ENCODE data around the gene KCNIP4.

The KCNIP4 gene

DNA sequence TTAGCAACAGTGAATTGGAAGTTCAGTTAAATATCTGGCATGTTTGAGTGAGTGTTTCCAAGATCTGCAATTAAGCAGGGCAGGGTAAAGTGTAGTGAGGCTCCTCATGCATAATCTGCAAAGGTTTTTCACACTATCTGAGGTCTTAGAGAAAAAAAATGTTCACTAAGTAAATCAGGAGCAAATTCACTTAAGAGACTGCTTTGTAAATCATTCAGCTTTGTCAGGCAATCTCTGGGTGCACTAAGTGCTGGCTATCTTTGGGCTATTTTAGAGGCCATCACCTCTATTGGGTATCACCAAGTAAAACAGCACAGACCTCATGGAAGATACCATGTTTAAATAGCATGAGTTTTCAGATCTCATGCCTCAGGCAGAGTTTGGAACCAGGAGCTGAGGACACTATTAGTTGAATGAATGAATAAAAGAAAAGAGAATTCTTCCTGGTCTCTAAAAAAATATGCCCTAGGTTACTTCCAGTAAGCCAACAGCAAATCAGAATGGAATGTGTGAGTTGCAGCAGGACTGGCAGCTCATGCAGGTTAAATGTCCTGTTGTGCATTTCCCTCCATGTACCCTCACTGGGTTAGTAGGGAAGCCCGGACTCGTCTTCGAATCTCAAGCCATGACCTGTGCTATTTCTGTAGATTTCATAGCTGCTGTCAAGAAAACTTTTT lies 195.3 kb downstream of the KCNIP4 start:
- DNase-seq: no peak

DNA sequence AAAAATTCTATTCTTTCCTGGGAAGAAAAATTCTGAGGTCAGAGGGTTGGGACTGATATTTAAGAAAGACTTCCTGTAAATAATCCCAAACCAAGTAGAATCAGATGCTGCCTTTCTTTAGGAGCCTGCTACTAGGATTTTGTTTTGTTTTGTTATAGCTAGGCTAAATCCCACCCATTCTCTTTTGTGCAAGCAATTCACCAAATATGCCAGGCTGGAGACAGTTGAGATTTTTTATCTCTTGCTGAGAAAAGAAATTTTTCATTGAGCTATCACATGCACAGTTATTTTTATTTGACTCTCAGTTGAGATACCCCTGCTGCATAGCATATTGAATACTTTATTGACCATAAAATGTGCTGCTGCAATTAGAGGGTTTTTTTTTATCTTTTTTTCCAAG lies 196.0 kb downstream of the KCNIP4 start:
- no peak for DNase-seq

DNA sequence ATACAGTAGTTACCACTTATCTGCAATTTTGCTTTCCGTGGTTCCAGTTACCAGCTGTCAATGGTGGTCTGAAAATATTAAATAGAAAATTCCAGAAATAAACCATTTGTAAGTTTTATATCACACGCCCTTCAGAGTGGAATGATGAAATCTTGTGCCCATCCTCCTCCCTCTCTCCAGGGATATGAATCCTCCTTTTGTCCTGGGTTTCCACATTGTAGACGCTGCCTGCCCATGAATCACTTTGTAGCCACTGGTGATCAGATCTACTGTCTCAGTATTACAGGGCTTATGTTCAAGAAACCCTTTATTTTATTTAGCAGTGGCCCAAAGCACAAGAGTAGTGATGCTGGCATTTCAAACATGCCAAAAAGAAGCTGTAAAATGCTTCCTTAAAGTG lies 198.6 kb downstream of the KCNIP4 start:
- DNase-seq: no peak

DNA sequence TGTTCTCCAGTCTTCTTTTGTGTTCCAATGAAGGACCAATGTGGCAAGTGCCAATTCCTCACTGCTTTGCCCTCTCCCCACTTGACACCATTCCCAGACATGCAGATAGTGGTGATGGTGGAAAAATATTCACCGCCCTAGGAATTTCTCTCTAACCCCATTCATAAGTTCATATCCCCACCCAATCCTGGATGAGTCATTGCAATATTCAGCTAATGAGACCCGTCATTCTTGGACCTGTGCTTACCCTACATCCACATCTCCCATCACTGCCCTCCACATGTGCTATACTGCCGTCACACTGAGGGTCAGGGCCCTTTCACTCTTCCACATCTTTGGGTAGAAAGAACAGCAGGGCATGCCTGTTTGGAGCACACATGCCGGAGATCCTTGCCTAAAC lies 199.2 kb downstream of the KCNIP4 start:
- no peak for DNase-seq

- no peak for DNase-seq
These were observed 204.5 kb downstream of the KCNIP4 start for GRCh38 chr4:21744046-21744445.

- no peak for DNase-seq
These were observed 206.2 kb downstream of the KCNIP4 start for GRCh38 chr4:21742326-21742725.

DNA sequence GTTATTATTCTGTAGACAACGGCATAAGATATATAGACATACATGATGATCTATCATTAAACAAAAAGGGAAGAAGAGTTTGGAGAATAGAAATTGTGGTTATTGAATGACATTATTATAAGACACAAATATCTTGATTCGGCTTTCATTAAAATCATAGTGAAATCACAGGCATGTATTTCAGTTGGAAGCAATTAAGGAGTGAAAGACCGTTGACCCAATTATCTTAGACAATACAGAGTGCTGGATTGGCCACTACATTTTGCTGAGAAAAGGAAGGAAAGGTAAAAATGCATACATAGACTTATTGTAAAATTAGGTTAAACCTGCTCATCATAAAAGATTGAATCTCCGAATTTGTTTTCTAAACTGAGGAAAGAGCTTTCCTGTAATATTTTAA lies 209.8 kb downstream of the KCNIP4 start:
- no peak for DNase-seq

DNA sequence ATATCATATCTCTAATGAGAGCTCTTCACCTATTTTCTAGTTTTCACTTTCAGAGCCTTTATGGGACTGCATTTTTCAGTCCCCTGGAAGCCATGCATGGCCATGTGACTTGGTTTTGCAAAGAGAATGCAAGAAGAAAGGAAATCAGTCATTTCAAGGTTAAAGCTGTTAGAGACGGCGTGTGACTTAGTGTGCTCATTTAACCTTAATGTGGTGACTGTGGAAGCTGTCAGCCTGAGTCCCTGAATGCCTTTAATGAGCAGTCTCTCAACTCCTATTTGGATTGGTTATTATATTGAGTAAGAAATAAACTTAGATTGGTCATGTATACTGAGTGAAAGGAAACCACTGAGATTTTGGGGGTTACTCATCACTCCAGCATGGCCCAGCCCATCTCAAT lies 212.7 kb downstream of the KCNIP4 start:
- no peak for DNase-seq

GRCh38 chr4:21733894-21734630 lies 214.5 kb downstream of the KCNIP4 start:
- no peak for DNase-seq

- DNase-seq: no peak
These were observed 220.3 kb downstream of the KCNIP4 start for GRCh38 chr4:21728304-21728703.

DNA sequence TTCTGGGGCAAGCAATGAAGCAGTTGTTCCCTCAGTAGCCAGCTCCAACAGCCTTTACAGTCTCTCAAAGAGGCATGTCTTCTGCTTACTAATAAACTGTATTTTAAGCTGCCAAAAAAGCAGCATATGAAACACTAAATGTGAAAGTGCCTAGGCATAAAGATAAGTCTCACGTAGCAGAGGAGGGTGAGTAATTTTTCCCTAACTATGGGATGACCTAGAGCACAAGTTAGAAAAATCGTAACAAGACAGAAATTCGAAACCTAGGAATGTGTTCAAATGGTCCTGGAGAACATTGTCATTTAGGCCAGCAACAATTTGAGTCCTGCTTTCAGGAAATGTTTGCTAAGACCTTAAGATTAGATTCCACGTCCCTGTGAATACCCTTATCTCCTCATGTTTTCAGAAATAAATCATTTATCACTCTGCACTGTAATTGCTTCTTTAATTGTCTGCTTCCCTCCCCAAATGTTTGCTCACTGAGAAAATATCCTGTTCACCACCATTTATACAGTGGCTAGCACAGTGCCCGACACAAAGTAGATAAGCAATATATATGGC lies 222.2 kb downstream of the KCNIP4 start:
- DNase-seq: no peak

DNA sequence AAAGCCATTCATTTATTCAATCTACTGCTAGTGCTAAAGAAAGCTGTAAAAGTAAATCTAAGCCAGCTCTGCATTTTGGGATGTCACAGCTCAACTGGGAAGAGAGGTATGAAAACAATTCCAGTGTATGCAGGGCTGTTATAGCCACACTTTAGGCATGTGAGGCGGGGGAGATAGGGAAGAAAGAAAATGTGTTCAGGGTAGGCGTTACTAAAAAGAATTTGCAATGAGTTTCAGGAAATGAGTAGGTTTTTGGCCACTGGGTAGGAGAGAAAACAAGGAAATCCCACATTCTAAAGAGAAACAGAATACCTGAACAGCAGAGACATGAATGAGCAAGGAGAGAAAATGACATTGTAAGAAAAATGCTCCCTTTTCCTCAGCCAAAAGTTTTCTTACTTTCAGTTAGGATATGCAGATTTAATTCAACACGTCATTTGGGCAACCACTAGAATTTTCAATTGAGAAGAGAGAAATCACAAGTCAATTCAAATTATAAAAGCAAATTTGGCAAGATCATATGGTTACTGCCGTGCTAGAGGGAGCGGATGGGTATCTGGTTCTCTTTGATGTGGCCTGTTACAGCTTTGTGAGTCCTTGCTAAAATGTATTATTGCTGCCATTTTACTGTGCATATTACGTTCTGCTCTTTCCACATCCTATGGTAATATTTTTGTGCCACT lies 226.3 kb downstream of the KCNIP4 start:
- DNase-seq: no peak

DNA sequence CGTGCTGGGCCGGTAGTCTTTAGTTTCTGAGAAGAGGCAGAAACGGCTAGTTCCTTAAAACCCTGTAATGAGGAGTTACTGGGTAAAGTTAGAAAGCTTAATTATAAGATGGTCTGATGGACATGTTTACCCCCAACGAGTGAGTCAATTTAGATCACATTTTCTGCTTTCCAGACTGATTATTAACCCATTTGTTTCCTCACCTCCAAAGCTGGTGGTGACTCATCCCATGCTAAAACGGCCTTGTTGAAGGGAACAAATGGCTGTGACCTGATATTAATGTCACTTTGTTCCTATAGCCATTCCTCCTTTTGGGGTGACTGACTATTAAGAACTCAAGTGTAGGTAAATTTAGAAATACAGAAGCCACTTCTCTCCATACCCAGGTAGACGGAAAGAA lies 232.0 kb downstream of the KCNIP4 start:
- no peak for DNase-seq

DNA sequence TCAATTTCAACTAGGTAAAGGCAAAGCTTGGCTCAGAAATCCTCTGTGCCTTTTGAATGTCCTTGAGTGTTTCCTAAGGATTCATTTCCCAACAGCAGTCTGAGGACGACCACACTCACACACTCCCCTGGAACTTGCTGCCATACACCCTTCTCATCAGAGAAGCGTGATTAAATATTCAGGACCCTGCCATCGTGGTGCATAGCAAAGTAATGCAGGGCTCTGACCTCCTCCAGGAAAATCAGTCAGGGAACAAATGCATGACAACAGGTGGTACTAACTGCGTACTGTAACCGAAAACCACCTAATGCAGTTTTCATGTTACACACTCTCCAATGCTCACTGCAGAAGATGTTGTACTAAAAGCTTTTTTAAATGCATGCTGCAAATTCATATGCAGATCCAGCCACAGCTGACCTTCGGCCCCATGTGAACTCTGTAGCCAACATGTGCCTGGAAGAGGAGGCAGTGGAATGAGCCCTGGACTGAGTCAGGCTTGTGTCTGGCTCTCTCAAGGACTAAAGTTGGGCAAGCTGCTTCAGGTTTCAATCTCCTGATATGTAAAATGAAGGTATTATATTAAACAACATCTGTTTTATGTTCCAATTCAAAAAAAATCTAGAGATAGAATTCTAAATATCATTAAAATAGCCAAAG lies 238.3 kb downstream of the KCNIP4 start:
- no peak for DNase-seq

- no peak for DNase-seq
These were observed 238.8 kb downstream of the KCNIP4 start for GRCh38 chr4:21709761-21710160.

GRCh38 chr4:21709031-21709430 lies 239.5 kb downstream of the KCNIP4 start:
- no peak for DNase-seq

GRCh38 chr4:21699446-21699845 lies 249.1 kb downstream of the KCNIP4 start:
- no peak for DNase-seq

DNA sequence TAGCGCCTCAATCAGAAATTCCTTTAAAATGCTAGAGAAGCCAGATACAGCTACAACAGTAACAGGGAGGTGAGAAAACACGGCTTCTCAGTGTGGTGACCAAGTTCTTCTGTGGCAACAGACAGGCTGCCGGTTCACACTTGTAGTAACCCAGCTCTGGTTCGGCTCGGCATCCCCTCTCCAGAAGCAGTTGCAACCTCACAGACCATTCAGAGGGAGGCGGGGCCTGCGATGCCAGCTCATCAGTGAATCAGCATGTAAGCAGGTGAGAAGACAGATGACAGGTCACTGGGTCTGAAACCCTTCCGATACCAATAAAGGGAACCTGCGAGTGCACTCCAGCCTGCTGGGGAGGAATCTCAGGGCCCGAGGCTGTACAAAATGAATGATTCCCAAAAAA lies 251.0 kb downstream of the KCNIP4 start:
- no peak for DNase-seq

GRCh38 chr4:21695141-21695540 lies 253.4 kb downstream of the KCNIP4 start:
- no peak for DNase-seq

GRCh38 chr4:21692241-21692640 lies 256.3 kb downstream of the KCNIP4 start:
- DNase-seq: no peak

DNA sequence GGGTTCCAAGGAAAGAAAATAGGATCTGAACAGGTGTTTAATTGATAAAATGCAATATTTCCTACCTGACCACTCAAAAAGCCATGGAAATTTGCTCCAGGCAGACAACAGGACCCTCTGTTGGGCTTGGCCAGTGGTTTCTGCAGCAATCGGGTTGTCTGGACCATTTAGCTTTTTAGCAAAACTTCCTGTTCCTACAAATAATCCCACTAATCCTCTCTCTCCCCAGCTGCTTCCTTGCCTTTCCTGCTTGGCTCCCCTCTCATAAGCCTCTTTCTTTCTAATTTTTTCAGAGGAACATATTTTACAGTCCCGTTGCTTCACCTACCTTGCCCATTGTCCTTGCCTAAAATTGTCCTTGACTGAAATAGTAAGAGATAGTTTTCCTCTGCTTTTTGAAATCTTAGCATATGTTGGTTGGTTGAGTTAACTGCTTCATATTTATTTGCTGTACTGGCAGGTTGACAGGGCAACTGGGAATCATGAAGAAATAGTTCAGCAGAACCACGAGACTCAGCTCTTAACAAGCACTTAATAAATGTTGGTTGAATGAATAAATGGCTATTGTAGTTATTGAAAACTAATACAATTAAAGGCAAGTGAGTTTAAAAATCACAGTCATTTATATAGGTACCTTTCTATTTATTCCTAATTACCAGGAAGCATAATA lies 259.8 kb downstream of the KCNIP4 start:
- no peak for DNase-seq

- DNase-seq: no peak
These were observed 262.7 kb downstream of the KCNIP4 start for GRCh38 chr4:21685911-21686310.

Measured in NCI-H2029 (cell line).